Measurements from ENCODE around the gene ZBTB47. TPM values are rescaled to one million over a fixed set of nuclear protein-coding genes. Genes with fewer than 3 reads are reported as not detected.

ZBTB47 gene
- total RNA-seq, 1 donor = 41.3 TPM

GRCh38 chr3:42675909-42676308 is 22.4 kb downstream of the ZBTB47 start:
- DNase-seq (ENCODE audit: insufficient read length, low spot score, missing footprints) = no peak
- no peak overlapping the region for H2AFZ ChIP-seq (ENCODE audit: low read length)
- no peak overlapping the region for H3K27ac ChIP-seq (ENCODE audit: low read depth, low read length)
- H3K36me3 ChIP-seq (ENCODE audit: insufficient read depth, low read length) = no peaks in the 10 kb centered on the region
- peaks cover 12% of the 10 kb centered on the region for H3K4me1 ChIP-seq (ENCODE audit: insufficient read depth, low read length)
- TF ChIP-seq, protein P1, sequence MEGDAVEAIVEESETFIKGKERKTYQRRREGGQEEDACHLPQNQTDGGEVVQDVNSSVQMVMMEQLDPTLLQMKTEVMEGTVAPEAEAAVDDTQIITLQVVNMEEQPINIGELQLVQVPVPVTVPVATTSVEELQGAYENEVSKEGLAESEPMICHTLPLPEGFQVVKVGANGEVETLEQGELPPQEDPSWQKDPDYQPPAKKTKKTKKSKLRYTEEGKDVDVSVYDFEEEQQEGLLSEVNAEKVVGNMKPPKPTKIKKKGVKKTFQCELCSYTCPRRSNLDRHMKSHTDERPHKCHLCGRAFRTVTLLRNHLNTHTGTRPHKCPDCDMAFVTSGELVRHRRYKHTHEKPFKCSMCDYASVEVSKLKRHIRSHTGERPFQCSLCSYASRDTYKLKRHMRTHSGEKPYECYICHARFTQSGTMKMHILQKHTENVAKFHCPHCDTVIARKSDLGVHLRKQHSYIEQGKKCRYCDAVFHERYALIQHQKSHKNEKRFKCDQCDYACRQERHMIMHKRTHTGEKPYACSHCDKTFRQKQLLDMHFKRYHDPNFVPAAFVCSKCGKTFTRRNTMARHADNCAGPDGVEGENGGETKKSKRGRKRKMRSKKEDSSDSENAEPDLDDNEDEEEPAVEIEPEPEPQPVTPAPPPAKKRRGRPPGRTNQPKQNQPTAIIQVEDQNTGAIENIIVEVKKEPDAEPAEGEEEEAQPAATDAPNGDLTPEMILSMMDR (IDR thresholded peaks at IDR 0.05; ENCODE audit: extremely low read depth, low read depth, low read length) = no peak
- H3K27me3 ChIP-seq (ENCODE audit: insufficient read depth, low read length) = no peaks in the 10 kb centered on the region
- H3K4me3 ChIP-seq (ENCODE audit: insufficient read depth, low read length) = no peak overlapping the region
- peaks cover 2% of the 10 kb centered on the region for H4K20me1 ChIP-seq (ENCODE audit: insufficient read depth, low read length)
- no peaks in the 10 kb centered on the region for H3K79me2 ChIP-seq (ENCODE audit: insufficient read depth, low read length)
- no peak overlapping the region for H3K4me2 ChIP-seq (ENCODE audit: insufficient read depth, low read length)
- H3K9me3 ChIP-seq (ENCODE audit: low read depth, low read length) = peaks cover 2% of the 10 kb centered on the region

DNA sequence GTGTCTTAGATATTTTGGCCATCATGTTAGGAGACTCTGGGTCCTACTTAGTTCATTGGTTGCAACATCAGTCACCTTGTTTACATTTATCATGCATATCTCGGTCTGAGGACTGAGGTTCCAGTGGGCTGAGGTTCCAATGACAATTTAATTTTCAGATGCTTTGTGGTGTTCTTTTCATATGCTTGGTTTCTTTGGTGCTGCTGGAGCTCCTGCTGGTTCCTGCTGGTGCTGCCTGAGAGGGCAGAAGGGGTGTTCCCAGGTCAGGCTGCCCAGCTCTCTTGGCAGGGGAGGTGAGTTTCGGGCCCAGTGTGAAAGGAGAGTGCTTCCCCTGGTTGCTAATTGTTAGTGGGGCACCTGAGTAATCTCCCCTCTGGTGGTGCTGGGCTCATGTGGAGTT is 24.9 kb downstream of the ZBTB47 start:
- H4K20me1 ChIP-seq (ENCODE audit: insufficient read depth, low read length) = peaks cover 2% of the 10 kb centered on the region
- TF ChIP-seq, protein P1 (IDR thresholded peaks at IDR 0.05; ENCODE audit: extremely low read depth, low read depth, low read length) = no peak
- H3K9me3 ChIP-seq (ENCODE audit: low read depth, low read length) = peaks cover 2% of the 10 kb centered on the region
- H3K36me3 ChIP-seq (ENCODE audit: insufficient read depth, low read length) = no peaks in the 10 kb centered on the region
- H3K79me2 ChIP-seq (ENCODE audit: insufficient read depth, low read length) = no peaks in the 10 kb centered on the region
- H3K27ac ChIP-seq (ENCODE audit: low read depth, low read length) = no peak overlapping the region
- no peak overlapping the region for H3K4me3 ChIP-seq (ENCODE audit: insufficient read depth, low read length)
- no peak overlapping the region for H2AFZ ChIP-seq (ENCODE audit: low read length)
- no peak for DNase-seq (ENCODE audit: insufficient read length, low spot score, missing footprints)
- H3K4me1 ChIP-seq (ENCODE audit: insufficient read depth, low read length) = peaks cover 13% of the 10 kb centered on the region
- H3K4me2 ChIP-seq (ENCODE audit: insufficient read depth, low read length) = no peak overlapping the region
- H3K27me3 ChIP-seq (ENCODE audit: insufficient read depth, low read length) = no peaks in the 10 kb centered on the region

DNA sequence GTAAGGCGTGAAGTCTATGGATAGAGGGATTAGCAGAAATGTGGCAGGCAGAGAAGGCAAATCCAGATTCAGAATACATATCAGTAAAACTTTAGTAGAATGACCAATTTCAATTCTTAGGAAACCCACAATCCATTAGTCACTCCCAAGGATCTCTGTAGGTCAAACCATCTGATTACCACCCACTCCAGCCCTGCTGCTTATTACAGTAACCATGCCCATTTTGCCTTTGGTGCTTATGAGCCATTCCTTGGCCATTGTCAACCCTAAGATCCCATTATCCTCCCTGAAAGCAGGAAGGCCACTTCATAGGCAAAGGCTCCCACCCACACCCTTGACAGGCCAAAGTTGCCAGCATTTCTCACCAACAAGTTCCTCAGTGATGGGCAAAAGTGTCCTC is 26.8 kb downstream of the ZBTB47 start:
- Histone ChIP-seq H3K27ac (ENCODE audit: low read depth, low read length) (no peak overlapping the region), H2AFZ (ENCODE audit: low read length) (no peak overlapping the region), H3K4me3 (ENCODE audit: insufficient read depth, low read length) (no peak overlapping the region), H3K36me3 (ENCODE audit: insufficient read depth, low read length) (no peaks in the 10 kb centered on the region), H3K4me1 (ENCODE audit: insufficient read depth, low read length) (peaks cover 15% of the 10 kb centered on the region), H3K27me3 (ENCODE audit: insufficient read depth, low read length) (peaks cover 7% of the 10 kb centered on the region), H4K20me1 (ENCODE audit: insufficient read depth, low read length) (peaks cover 2% of the 10 kb centered on the region), H3K9me3 (ENCODE audit: low read depth, low read length) (peaks cover 2% of the 10 kb centered on the region), H3K4me2 (ENCODE audit: insufficient read depth, low read length) (no peak overlapping the region), H3K79me2 (ENCODE audit: insufficient read depth, low read length) (no peaks in the 10 kb centered on the region)
- TF ChIP-seq, protein P1 (IDR thresholded peaks at IDR 0.05; ENCODE audit: extremely low read depth, low read depth, low read length) = no peak
- DNase-seq (ENCODE audit: insufficient read length, low spot score, missing footprints) = peak; percentile 84

GRCh38 chr3:42680806-42681205 is 27.3 kb downstream of the ZBTB47 start:
- H2AFZ ChIP-seq (ENCODE audit: low read length) = no peak overlapping the region
- no peaks in the 10 kb centered on the region for H3K36me3 ChIP-seq (ENCODE audit: insufficient read depth, low read length)
- peaks cover 1% of the 10 kb centered on the region for H3K9me3 ChIP-seq (ENCODE audit: low read depth, low read length)
- no peak overlapping the region for H3K4me2 ChIP-seq (ENCODE audit: insufficient read depth, low read length)
- H3K27me3 ChIP-seq (ENCODE audit: insufficient read depth, low read length) = peaks cover 11% of the 10 kb centered on the region
- peaks cover 2% of the 10 kb centered on the region for H4K20me1 ChIP-seq (ENCODE audit: insufficient read depth, low read length)
- TF ChIP-seq, protein P1 (IDR thresholded peaks at IDR 0.05; ENCODE audit: extremely low read depth, low read depth, low read length) = no peak
- peak; percentile 87 for DNase-seq (ENCODE audit: insufficient read length, low spot score, missing footprints)
- no peak overlapping the region for H3K27ac ChIP-seq (ENCODE audit: low read depth, low read length)
- peaks cover 15% of the 10 kb centered on the region for H3K4me1 ChIP-seq (ENCODE audit: insufficient read depth, low read length)
- H3K4me3 ChIP-seq (ENCODE audit: insufficient read depth, low read length) = no peak overlapping the region
- no peaks in the 10 kb centered on the region for H3K79me2 ChIP-seq (ENCODE audit: insufficient read depth, low read length)
